HG02798 (cell line): ENCODE measurements around the gene LSM14B.
"Not testable (repeated sequence)": the region's sequence is repeated elsewhere in the genome, so short reads cannot be mapped to it uniquely, and the experiment has no call there.

Experiments used
- ATAC-seq: cut with Tn5 transposase; IDR thresholded peaks from one replicate; pipeline ENCODE4 v1.9.1; 2021; ENCODE audit warnings: mild to moderate bottlenecking; ENCODE audit not compliant: unreplicated experiment, poor library complexity

Gene LSM14B

DNA sequence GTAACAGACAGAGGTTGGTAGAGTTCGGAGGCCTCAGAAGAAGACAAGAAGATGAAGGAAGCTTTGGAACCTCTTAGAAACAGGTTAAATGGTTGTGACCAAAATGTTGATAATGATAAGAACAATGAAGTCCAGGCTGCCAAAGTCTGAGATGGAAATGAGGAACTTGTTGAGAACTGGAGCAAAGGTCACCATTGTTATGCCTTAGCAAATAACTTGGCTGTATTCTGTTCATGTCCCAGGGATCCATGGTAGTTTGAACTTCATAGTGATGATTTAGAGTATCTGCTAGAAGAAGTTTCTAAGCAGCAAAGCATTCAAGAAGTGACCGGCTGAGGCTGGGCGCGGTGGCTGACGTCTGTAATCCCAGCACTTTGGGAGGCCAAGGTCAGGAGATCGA is 11.1 kb upstream of the LSM14B start:
- no peak for ATAC-seq

DNA sequence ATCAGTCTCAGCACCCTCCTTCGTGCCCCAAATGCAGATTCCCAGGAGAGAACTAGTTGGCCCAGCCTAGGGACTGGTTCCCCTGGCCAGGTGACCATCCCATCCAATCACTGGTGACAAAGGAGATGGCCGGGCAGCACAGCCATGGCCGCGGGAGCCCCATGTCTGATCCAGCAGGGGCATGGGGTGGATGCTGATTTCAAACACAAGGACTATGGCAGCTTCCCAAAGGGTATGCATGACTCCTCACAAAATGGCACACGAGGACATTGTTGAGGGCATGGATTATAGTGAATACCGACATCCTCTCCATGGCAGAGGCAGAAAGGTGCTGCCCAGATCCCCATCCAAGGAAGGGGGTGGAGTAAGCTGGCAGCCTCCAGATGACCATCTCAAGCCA is 9.9 kb upstream of the LSM14B start:
- no peak for ATAC-seq

DNA sequence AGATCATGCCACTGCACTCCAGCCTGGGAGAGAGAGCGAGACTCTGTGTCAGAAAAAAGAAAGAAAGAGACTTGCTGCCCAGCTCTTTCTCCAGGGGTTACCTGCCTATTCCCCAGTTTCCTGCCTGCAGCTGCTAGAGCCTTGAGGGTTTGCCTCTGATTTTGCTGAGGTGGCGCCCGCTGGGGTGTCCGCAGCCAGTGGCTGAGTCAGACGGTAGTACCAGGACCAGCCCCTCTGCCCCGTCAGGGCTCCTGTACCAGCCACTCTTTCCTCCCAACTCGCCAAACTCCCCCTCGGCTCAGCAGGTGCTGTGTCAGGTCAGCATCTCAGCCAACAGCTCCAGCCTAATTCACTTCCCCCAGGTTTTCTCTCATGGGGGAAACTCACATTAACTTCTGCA is 7.4 kb upstream of the LSM14B start:
- ATAC-seq = no peak

DNA sequence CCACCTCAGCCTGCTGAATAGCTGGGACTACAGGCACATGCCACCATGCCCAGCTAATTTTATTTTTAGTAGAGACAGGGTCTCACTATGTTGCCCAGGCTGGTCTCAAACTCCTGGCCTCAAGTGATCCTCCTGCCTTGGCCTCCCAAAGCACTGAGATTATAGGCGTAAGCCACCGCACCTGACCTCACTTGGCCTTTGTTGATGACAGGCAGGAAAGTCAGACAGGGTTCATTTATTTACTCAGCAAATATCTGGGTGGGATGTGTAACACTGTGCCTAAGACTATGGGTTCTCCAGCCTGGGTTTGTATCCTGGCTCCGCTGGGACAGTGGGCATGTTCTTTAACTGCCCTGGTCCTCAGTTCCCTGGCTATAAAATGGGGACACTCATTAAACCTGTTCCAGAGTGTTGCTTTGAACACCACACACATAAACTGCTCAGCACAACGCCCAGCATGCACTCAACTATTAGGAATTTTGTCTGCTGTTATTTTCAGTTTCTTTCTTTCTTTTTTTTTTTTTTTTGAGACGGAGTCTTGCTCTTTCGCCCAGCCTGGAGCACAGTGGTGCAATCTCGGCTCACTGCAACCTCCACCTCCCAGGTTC is 6.4 kb upstream of the LSM14B start:
- ATAC-seq = not testable (repeated sequence)

DNA sequence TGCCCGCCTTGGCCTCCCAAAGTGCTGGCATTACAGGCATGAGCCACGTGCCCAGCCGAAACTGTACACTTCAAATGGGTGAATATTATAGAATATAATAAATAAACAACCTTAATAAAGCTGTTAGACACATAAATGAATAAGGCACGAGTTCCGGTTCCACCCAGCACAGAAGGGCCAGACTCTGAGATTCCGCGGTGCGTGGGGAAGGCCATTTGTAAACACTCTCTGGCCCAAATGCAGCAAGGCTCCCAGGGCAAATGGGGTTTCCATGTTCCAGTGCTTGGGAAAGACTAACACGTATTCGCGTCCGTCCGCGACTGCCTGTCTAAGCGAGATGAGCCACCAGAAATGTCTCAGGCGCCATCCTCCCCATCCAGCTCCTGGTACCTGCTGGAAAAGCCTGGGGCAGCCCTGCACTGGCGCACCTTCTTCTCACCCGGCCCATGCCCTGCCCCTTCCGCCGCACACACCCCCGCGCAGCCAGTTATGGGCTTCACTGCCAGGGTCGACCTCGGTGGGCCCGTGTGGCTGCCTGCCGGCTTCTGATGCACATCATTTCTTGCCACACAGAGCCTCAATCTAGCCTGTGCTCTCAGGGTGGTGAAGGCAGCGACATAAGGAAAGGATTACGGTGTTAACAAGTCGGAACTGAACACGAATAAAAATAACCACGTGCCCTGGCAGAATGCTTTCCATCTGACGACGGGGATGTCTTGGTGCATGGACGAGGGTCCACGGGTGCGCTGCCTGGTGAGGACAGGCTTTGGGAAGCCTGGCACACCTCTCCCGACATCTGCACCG is 5.5 kb upstream of the LSM14B start:
- no peak for ATAC-seq

- ATAC-seq = no peak
Measured at GRCh38 chr20:62117362-62117646, 5.0 kb upstream of the LSM14B start.

DNA sequence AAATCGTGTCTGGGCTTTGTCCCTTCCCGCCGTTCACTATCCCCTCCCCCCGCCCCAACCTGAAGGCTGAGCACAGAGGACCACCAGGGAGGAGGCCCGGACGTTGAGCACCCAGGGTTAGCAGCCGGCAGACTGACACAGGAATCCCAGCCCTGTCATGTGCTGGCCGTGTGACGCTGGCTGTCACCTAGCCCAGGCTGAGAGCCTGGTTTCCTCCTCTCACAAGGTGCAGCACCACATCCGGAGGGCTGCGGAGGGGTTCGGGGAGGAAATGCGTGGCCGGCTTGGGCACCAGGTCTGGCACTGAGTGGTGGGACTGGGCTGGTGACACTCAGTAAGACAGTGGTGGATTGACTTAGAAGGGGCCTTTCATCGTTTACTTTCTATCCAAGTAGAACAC is 4.6 kb upstream of the LSM14B start:
- ATAC-seq = no peak

DNA sequence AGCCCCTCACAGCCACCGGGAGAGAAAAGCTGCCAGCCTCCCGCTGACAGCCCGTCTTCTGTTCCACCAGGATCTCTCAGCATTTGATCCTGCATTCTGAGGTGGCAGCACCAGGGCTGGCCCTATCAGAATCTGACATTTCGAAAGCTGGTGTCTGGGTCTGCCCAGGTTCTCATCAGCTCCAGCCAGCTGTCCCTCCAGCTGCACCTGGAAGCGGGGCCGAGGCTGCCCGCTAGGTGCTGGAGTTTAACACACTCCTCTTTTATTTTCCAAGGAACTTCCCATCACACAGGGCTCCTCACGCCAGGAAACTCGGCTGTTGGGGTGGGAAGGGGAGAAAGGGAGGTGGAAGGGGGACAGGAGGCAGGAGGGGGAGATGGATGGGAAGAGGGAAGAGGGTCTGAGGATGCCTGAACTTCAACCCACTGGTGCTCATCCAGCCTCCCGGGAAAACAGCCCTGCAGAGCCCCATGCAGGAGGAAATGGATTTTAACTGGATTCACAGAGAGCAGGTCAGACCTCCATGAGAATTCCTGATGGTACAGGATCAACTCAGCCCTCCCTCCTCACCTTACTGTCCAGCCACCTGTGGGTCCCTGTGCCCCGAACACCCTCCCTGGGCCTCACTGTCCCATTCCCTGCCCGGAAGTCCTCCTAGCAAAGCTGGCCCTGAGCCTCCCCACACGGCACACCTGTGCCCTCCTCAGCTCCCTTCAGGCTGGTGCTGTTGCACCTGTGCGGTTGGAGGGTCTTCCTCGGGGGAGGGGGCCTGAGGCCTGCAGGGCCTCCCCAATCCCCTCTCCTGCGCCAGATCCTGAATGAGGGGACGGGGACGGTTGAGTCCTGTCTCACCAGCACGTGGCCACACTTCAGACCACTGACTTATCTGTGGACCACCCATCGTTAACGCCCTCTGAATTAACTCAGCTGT is 3.9 kb upstream of the LSM14B start:
- ATAC-seq = no peak

- no peak for ATAC-seq
Measured at GRCh38 chr20:62119115-62119514, 3.2 kb upstream of the LSM14B start.

- ATAC-seq = no peak
Measured at GRCh38 chr20:62119591-62120364, 2.5 kb upstream of the LSM14B start.

DNA sequence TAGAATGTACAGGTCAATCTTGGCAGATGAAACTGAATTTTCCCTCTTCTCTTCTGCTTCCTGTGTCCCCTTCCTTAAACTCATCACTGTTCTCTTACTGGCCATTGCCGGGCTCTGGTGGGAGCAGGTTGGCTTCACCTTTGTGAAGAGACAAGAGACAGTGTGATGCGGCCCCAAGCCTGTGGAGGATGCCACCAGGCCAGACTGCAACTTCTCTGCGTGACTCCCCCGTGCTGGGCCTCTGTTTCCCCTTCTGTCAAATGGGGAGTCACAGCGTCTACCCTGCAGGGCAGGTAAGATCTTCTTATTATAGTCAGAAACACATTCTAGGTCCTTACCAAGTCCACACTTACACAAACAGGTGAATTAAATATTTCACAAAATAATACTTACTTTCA is 1.9 kb upstream of the LSM14B start:
- no peak for ATAC-seq

DNA sequence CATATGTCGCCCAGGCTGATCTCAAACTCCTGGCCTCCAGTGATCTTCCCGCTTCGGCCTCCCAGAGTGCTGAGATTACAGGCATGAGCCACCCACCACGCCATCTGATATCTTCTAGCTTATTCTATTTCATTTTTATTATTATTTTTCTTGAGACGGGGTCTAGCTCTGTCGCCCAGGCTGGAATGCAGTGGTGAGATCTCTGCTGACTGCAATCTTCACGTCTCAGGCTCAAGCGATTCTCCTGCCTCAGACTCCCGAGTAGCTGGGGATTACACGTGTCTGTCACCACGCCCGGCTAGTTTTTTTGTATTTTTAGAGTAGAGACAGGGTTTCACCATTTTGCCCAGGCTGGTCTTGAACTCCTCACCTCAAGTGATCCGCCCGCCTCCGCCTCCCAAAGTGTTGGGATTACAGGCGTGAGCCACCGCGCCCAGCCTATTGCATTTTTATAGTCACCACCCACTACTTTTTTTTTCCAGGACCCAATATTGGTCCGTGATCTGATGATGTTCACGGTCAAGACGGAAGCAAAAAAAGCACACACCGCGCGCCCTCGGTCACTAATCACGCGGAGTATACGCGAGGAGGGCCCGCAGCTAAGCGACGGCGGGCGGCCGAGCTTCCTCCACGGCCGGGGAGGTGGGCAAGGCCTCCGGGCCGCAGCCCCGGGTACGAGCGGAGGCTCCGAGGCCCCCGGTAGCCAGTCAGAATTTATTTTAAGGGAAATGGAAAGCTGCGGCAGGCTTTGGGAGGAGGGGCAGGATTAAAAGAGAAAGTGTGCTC is 1.1 kb upstream of the LSM14B start:
- ATAC-seq = peak; percentile 6

- ATAC-seq = peak; percentile 14
Measured at GRCh38 chr20:62122654-62123449, 577 bp downstream of the LSM14B start.

GRCh38 chr20:62123450-62124118 is 1.3 kb downstream of the LSM14B start:
- no peak for ATAC-seq

DNA sequence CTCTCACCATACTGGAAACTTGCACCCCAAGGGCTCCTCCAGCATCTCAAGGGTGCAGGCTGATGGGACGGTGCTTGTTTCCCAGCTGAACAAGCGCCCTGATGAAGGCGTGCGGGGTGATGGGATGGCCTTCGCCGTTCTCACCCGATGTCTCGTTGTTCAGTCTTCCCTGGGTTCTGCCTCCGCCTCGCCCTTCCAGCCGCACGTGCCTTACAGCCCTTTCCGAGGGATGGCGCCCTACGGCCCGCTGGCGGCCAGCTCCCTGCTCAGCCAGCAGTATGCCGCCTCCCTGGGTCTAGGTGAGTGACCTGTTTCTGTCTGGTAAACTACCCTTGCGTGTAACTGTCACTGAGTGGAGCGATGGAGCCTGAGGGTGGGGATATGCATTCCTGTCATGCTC is 3.9 kb downstream of the LSM14B start:
- no peak for ATAC-seq

GRCh38 chr20:62127799-62128198 is 5.5 kb downstream of the LSM14B start:
- no peak for ATAC-seq

DNA sequence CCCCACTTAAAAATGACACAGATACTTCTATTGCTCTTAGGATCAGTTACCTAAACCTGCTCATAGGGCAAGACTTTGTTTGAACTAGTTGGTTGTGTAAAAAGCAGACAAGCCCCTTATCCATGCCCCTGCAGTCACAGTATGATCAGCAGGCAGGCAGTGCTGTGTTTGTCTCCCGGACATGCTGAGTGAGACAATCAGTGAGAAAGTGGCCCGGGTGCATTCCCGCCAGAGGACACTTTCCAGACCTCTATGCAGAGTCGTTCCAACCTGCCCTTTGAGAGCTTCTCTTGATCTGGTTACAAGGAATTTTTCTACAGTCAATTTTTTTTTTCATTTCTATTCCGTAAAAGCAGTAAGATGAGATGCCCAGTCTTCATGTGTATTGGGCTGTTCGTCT is 6.2 kb downstream of the LSM14B start:
- no peak for ATAC-seq

DNA sequence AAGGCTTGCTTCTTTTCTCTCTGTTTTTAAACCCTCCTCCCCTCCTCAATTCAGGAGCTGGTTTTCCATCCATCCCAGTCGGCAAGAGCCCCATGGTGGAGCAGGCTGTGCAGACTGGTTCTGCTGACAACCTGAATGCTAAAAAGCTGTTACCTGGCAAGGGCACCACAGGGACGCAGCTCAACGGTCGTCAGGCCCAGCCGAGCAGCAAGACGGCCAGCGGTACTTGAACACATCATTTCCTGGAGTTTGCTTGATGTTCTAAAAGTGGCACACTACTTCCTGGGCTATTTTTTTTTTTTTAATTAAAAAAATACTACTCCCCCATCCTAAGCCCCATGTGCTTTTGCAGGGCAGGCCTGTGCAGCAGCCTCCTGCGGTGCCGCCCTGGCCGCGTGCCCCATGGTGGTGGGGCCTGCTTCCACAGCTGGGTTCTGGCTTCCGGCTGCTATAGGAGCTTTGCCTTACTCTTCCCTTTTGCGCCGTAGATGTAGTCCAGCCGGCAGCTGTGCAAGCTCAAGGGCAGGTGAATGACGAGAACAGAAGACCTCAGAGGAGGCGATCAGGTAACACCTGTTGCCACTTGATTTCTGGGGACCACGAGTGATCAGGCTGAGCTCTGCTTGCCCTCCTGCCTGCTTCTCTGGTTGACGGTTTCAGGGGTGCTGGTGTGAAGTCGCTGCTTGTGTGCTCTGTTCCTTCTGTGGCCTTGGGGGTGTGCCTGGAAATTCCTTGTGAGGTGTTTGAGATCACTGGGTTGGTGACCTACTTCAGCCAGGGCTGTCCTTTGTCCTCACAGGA is 7.7 kb downstream of the LSM14B start:
- ATAC-seq = no peak
